Naive thymus-derived CD4-positive, alpha-beta T cell (primary cell): ENCODE results near the gene MVD. TPM values are rescaled to one million over a fixed set of nuclear protein-coding genes. Genes with fewer than 3 reads are reported as not detected.
A peak's percentile ranks its signal among the peaks of the same experiment; 100 is the strongest.

ENCODE experiments used
- ATAC-seq: fragments of 150-1000 bp; cut with Tn5 transposase; 2 replicates; pipeline ENCODE4 v1.10.0; 2021; ENCODE audit warnings: mild to moderate bottlenecking, moderate library complexity
- CTCF ChIA-PET: fragments of 350-600 bp; sonication (Branson Sonifier 250); formaldehyde crosslinking; loops from one replicate; lab custom pipeline; 2021; ENCODE audit warnings: antibody characterized with exemption; lab: Charles Lee
- POLR2A ChIA-PET: fragments of 350-600 bp; sonication (Branson Sonifier 250); formaldehyde crosslinking; loops from one replicate; lab custom pipeline; 2021; ENCODE audit warnings: antibody characterized with exemption, inconsistent platforms; lab: Charles Lee
- DNase-seq, 9 donors: peaks; one replicate each; pipeline versions ENCODE4 v3.0.0 to v3.0.0-alpha.2; 2020 to 2022; ENCODE audit warnings: mixed read lengths in 1 of 9
- H3K27ac ChIP-seq: one replicate; pipeline ENCODE4 v1.7.0; 2013; ENCODE audit warnings: mild to moderate bottlenecking, low read depth, low read length, moderate library complexity
- H3K27me3 ChIP-seq, 2 donors: one replicate each; pipeline ENCODE4 v1.7.0; 2013; ENCODE audit warnings: low read length in 2 of 2, mild to moderate bottlenecking in 2 of 2, moderate library complexity in 2 of 2; ENCODE audit not compliant: control insufficient read depth in 2 of 2, insufficient read depth in 2 of 2
- H3K36me3 ChIP-seq, 3 experiments: 1 replicate in 2 of 3; 2 replicates in 1 of 3; pipeline ENCODE4 v1.7.0; 2013; ENCODE audit warnings: low read length in 3 of 3, mild to moderate bottlenecking in 3 of 3, moderate library complexity in 1 of 3; ENCODE audit not compliant: insufficient read depth in 3 of 3, control insufficient read depth in 2 of 3
- H3K4me1 ChIP-seq, 2 donors: one replicate each; pipeline ENCODE4 v1.7.0; 2013; ENCODE audit warnings: low read length in 2 of 2, mild to moderate bottlenecking in 2 of 2, moderate library complexity in 1 of 2; ENCODE audit not compliant: control insufficient read depth in 2 of 2, insufficient read depth in 2 of 2
- H3K4me3 ChIP-seq: 2 replicates; pipeline ENCODE4 v1.7.0; 2013; ENCODE audit warnings: mild to moderate bottlenecking, low read length
- H3K9me3 ChIP-seq, 3 experiments: 1 replicate in 2 of 3; 2 replicates in 1 of 3; pipeline ENCODE4 v1.7.0; 2013; ENCODE audit warnings: low read length in 3 of 3; ENCODE audit not compliant: control insufficient read depth in 2 of 3
- H3K27ac Mint-ChIP-seq, 9 donors: one replicate each; pipeline ENCODE4 v1.8.0; 2020 to 2022; ENCODE audit warnings: mixed read lengths in 9 of 9, mild to moderate bottlenecking in 8 of 9, moderate library complexity in 5 of 9, inconsistent platforms in 2 of 9
- H3K27me3 Mint-ChIP-seq, 5 donors: one replicate each; pipeline ENCODE4 v1.8.0; 2021 to 2022; ENCODE audit warnings: mixed read lengths in 5 of 5, mild to moderate bottlenecking in 1 of 5
- H3K36me3 Mint-ChIP-seq, 5 donors: one replicate each; pipeline ENCODE4 v1.8.0; 2020 to 2022; ENCODE audit warnings: mixed read lengths in 5 of 5, mild to moderate bottlenecking in 3 of 5, inconsistent platforms in 1 of 5
- H3K4me1 Mint-ChIP-seq, 7 donors: one replicate each; pipeline ENCODE4 v1.8.0; 2020 to 2022; ENCODE audit warnings: mixed read lengths in 7 of 7, mild to moderate bottlenecking in 3 of 7, inconsistent platforms in 1 of 7
- H3K4me3 Mint-ChIP-seq, 10 donors: one replicate each; pipeline ENCODE4 v1.8.0; 2020 to 2022; ENCODE audit warnings: mild to moderate bottlenecking in 10 of 10, mixed read lengths in 10 of 10, moderate library complexity in 6 of 10, inconsistent platforms in 2 of 10
- H3K9me3 Mint-ChIP-seq, 11 donors: one replicate each; pipeline ENCODE4 v1.8.0; 2020 to 2022; ENCODE audit warnings: mixed read lengths in 11 of 11, mild to moderate bottlenecking in 4 of 11, inconsistent platforms in 1 of 11, moderate library complexity in 1 of 11
- intact Hi-C, 2 donors: fragments of 100-400 bp; cut with micrococcal nuclease; formaldehyde crosslinking; loops; one replicate each; pipeline ENCODE4 v1.15.1; 2023
- polyA plus RNA-seq, 2 donors: library from polyadenylated mRNA; unstranded; fragments of 300-500 nt; fragmentation: Illumina TruSeq; gene quantifications; one replicate each; pipeline ENCODE4 v1.2.3, GENCODE V29; 2021
- total RNA-seq, 6 experiments: library from RNA in 5 of 6; stranded (reverse) in 5 of 6; gene quantifications; 1 replicate in 5 of 6; 2 replicates in 1 of 6; pipeline ENCODE4 v1.2.3 and lab custom pipeline; 2021 to 2026

MVD gene
- total and polyA plus RNA-seq, 7 experiments from 2014 or later, result 12.9 to 66.9 (median 41.1) TPM

GRCh38 chr16:88656291-88656980 is 6.5 kb downstream of the MVD start:
- no peak overlapping the region for H3K4me3 ChIP-seq
- no peak for ATAC-seq
- H3K4me1 ChIP-seq, result peaks cover 7 to 8% of the 10 kb centered on the region in 2 donors
- no peak for DNase-seq
- no peaks in the 10 kb centered on the region for H3K9me3 Mint-ChIP-seq
- H3K27me3 Mint-ChIP-seq, result no peaks in the 10 kb centered on the region
- no peak overlapping the region for H3K27ac Mint-ChIP-seq
- H3K36me3 ChIP-seq, result peaks cover 0 to 38% (median 0%) of the 10 kb centered on the region in 3 experiments
- H3K27ac ChIP-seq, result no peak overlapping the region
- H3K4me3 Mint-ChIP-seq, result no peak overlapping the region
- H3K9me3 ChIP-seq, result no peaks in the 10 kb centered on the region
- H3K4me1 Mint-ChIP-seq, result peaks cover 4 to 16% (median 7%) of the 10 kb centered on the region in 7 donors
- ChIA-PET POLR2A (interaction anchor here (1.4 kb wide), 1 partner anchor 44 kb away, joined by 6 read pairs; no protein-coding TSS in a partner anchor), CTCF (no interaction called here)
- H3K36me3 Mint-ChIP-seq, result peaks cover 0 to 11% (median 2%) of the 10 kb centered on the region in 5 donors
- no peaks in the 10 kb centered on the region for H3K27me3 ChIP-seq
- intact Hi-C loops, result no loop called here

DNA sequence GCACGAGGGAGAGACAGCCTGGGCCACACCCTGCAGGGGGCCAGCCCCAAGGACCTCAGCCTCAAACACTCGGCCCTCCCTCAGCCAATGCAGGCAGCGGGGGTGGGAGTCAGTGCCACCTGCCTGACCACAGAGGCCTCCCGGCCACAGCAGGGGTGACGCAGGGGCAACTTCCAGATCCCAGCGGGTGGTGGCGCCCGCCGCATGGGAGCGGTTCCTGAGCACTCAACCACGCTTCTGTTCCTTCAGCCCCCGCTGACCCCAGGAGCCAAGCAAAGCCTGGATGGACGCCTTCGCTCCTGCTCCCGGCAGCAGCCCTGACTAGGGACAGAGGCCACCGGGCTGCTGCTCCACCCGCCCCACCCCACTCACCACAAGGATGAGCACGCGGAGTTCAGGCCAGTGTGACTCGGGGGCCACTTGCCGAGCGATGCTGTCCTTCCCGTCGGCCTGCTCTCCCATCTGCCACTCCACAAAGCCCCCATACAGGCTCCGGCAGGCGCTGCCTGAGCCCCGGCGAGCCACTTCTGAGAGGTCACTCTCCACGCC is 7.1 kb downstream of the MVD start:
- no peak for ATAC-seq
- H3K27ac Mint-ChIP-seq, result no peak overlapping the region
- H3K4me3 ChIP-seq, result no peak overlapping the region

GRCh38 chr16:88655053-88655732 is 7.7 kb downstream of the MVD start:
- peak overlapping the region in 1 of 9 donors; percentile 69 for H3K27ac Mint-ChIP-seq
- no peak for ATAC-seq

More for the DNA sequence above, 7.1 kb downstream of the MVD start:
- Mint-ChIP-seq H3K4me1 (peaks cover 0 to 15% (median 5%) of the 10 kb centered on the region in 7 donors), H3K4me3 (no peak overlapping the region), H3K9me3 (no peaks in the 10 kb centered on the region), H3K36me3 (peaks cover 0 to 11% (median 2%) of the 10 kb centered on the region in 5 donors), H3K27me3 (no peaks in the 10 kb centered on the region)
- DNase-seq, result no peak
- H3K4me1 ChIP-seq, result peaks cover 11% of the 10 kb centered on the region in 2 donors
- CTCF ChIA-PET, result no interaction called here
- no peaks in the 10 kb centered on the region for H3K9me3 ChIP-seq
- H3K36me3 ChIP-seq, result peaks cover 0 to 38% (median 0%) of the 10 kb centered on the region in 3 experiments
- POLR2A ChIA-PET, result interaction anchor here (1.4 kb wide), 1 partner anchor 44 kb away, joined by 6 read pairs; no protein-coding TSS in a partner anchor
- H3K27me3 ChIP-seq, result no peaks in the 10 kb centered on the region
- H3K27ac ChIP-seq, result no peak overlapping the region
- intact Hi-C loops, result no loop called here

DNA sequence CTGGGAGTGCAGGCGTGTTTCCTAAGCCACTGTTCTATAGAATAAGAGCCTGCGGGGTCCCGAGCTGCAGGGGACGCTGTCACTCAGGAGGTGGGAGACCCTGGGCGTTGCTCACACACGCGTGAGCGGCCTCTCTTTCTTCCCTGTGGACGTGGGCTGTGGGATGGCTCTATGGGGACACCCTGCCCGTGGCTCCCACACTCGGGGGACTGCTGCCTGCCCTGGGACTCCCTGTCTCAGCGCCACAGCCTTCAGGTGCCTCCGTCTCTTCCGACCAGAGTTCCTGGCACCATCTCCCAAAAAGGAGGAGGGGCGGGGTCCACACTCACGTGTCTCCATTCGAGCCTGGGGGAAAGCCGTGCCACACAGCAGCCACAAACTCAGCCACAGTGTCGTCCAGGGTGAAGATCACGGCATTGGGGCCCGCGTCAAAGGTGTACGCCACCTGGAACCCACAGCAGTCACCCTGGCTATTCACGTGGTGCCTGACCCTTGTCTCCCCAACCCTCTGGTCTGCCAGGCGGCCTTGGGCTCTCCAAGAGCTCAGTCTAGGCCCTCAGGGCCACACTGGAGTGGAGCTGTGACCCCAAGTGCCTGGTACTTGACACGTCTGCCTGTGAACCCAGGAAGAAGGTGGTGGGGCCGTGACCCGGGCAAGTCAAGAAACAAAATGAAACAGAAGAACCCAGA is 8.4 kb downstream of the MVD start:
- POLR2A ChIA-PET, result interaction anchor here (0.7 to 1.3 kb wide), 3 partner anchors 15 to 27 kb away, joined by 3 read pairs; no protein-coding TSS in a partner anchor
- H3K4me3 Mint-ChIP-seq, result peak overlapping the region in 1 of 10 donors; percentile 16
- CTCF ChIA-PET, result no interaction called here

More at GRCh38 chr16:88655053-88655732, 7.7 kb downstream of the MVD start:
- intact Hi-C loops, result no loop called here
- DNase-seq, result no peak
- H3K4me1 Mint-ChIP-seq, result peaks cover 0 to 16% (median 6%) of the 10 kb centered on the region in 7 donors
- Histone ChIP-seq H3K4me1 (peaks cover 11 to 13% of the 10 kb centered on the region in 2 donors), H3K36me3 (peaks cover 0 to 44% (median 0%) of the 10 kb centered on the region in 3 experiments), H3K4me3 (no peak overlapping the region), H3K27me3 (no peaks in the 10 kb centered on the region), H3K27ac (no peak overlapping the region), H3K9me3 (no peaks in the 10 kb centered on the region)
- no peaks in the 10 kb centered on the region for H3K9me3 Mint-ChIP-seq
- ChIA-PET CTCF (no interaction called here), POLR2A (interaction anchor here (0.7 to 1.4 kb wide), 2 partner anchors 16 to 45 kb away, joined by 3 to 6 read pairs; no protein-coding TSS in a partner anchor)
- no peak overlapping the region for H3K4me3 Mint-ChIP-seq
- peaks cover 0 to 11% (median 3%) of the 10 kb centered on the region in 5 donors for H3K36me3 Mint-ChIP-seq
- no peaks in the 10 kb centered on the region for H3K27me3 Mint-ChIP-seq

GRCh38 chr16:88653596-88654362 is 9.1 kb downstream of the MVD start:
- DNase-seq (no peak), ATAC-seq (no peak)
- POLR2A ChIA-PET, result interaction anchor here (1.1 to 1.9 kb wide), 3 partner anchors 16 to 33 kb away, joined by 3 to 4 read pairs (median 3); no protein-coding TSS in a partner anchor
- peak overlapping the region in 7 of 9 donors; percentile 36 to 76 (median 51) for H3K27ac Mint-ChIP-seq
- H3K27ac ChIP-seq, result no peak overlapping the region
- no peaks in the 10 kb centered on the region for H3K27me3 Mint-ChIP-seq
- H3K4me1 ChIP-seq, result peaks cover 20 to 21% of the 10 kb centered on the region in 2 donors
- peaks cover 0 to 15% (median 2%) of the 10 kb centered on the region in 5 donors for H3K36me3 Mint-ChIP-seq
- peaks cover 0 to 46% (median 0%) of the 10 kb centered on the region in 3 experiments for H3K36me3 ChIP-seq
- H3K27me3 ChIP-seq, result no peaks in the 10 kb centered on the region
- CTCF ChIA-PET, result interaction anchor here (1.2 kb wide), 1 partner anchor 51 kb away, joined by 4 read pairs; no protein-coding TSS in a partner anchor
- intact Hi-C loops, result no loop called here
- no peaks in the 10 kb centered on the region for H3K9me3 ChIP-seq
- no peak overlapping the region for H3K4me3 ChIP-seq
- no peaks in the 10 kb centered on the region for H3K9me3 Mint-ChIP-seq
- peaks cover 6 to 27% (median 13%) of the 10 kb centered on the region in 7 donors for H3K4me1 Mint-ChIP-seq
- H3K4me3 Mint-ChIP-seq, result peak overlapping the region in 3 of 10 donors; percentile 8 to 21 (median 16)

More for the DNA sequence above, 8.4 kb downstream of the MVD start:
- no peaks in the 10 kb centered on the region for H3K9me3 Mint-ChIP-seq
- H3K36me3 ChIP-seq, result peaks cover 0 to 43% (median 0%) of the 10 kb centered on the region in 3 experiments
- H3K27me3 Mint-ChIP-seq, result no peaks in the 10 kb centered on the region
- H3K27me3 ChIP-seq, result no peaks in the 10 kb centered on the region
- ATAC-seq, result no peak
- H3K9me3 ChIP-seq, result no peaks in the 10 kb centered on the region
- peaks cover 0 to 11% (median 3%) of the 10 kb centered on the region in 5 donors for H3K36me3 Mint-ChIP-seq
- peaks cover 0 to 21% (median 8%) of the 10 kb centered on the region in 7 donors for H3K4me1 Mint-ChIP-seq
- intact Hi-C loops, result no loop called here
- DNase-seq, result no peak
- peaks cover 15 to 20% of the 10 kb centered on the region in 2 donors for H3K4me1 ChIP-seq
- H3K27ac ChIP-seq, result no peak overlapping the region
- H3K27ac Mint-ChIP-seq, result peak overlapping the region in 4 of 9 donors; percentile 38 to 69 (median 56)
- no peak overlapping the region for H3K4me3 ChIP-seq
